ACC112 (cell line): ENCODE data around the gene INPP5E.

Experiments used
- H2AFZ ChIP-seq: fragments of 200-600 bp; sonication (generic); one replicate; pipeline ENCODE4 v1.6.0; 2017; ENCODE audit warnings: antibody characterized with exemption, low read length; ENCODE audit not compliant: unreplicated experiment
- H3K27ac ChIP-seq: fragments of 200-600 bp; sonication (generic); 2 replicates; pipeline ENCODE4 v1.5.1; 2014; ENCODE audit warnings: low read depth, mild to moderate bottlenecking, antibody characterized with exemption, low read length, moderate library complexity
- H3K27me3 ChIP-seq: fragments of 200-600 bp; sonication (generic); 2 replicates; pipeline ENCODE4 v1.6.1; 2014; ENCODE audit warnings: mild to moderate bottlenecking, antibody characterized with exemption, low read length, moderate library complexity, mixed read lengths; ENCODE audit not compliant: insufficient read depth
- H3K36me3 ChIP-seq: fragments of 200-600 bp; sonication (generic); 2 replicates; pipeline ENCODE4 v1.6.1; 2016; ENCODE audit warnings: mild to moderate bottlenecking, antibody characterized with exemption, low read length, moderate library complexity, mixed read lengths; ENCODE audit not compliant: insufficient read depth
- H3K4me1 ChIP-seq: fragments of 200-600 bp; sonication (generic); one replicate; pipeline ENCODE4 v1.6.1; 2016; ENCODE audit warnings: low read length, mixed read lengths; ENCODE audit not compliant: insufficient read depth, unreplicated experiment, control insufficient read depth
- H3K4me3 ChIP-seq: fragments of 200-600 bp; sonication (generic); 2 replicates; pipeline ENCODE4 v1.5.1; 2014; ENCODE audit warnings: mild to moderate bottlenecking, low read depth, low read length
- H3K79me2 ChIP-seq: fragments of 200-600 bp; sonication (generic); one replicate; pipeline ENCODE4 v1.6.0; 2016; ENCODE audit warnings: low read length; ENCODE audit not compliant: control insufficient read depth, unreplicated experiment, insufficient read depth

INPP5E gene

DNA sequence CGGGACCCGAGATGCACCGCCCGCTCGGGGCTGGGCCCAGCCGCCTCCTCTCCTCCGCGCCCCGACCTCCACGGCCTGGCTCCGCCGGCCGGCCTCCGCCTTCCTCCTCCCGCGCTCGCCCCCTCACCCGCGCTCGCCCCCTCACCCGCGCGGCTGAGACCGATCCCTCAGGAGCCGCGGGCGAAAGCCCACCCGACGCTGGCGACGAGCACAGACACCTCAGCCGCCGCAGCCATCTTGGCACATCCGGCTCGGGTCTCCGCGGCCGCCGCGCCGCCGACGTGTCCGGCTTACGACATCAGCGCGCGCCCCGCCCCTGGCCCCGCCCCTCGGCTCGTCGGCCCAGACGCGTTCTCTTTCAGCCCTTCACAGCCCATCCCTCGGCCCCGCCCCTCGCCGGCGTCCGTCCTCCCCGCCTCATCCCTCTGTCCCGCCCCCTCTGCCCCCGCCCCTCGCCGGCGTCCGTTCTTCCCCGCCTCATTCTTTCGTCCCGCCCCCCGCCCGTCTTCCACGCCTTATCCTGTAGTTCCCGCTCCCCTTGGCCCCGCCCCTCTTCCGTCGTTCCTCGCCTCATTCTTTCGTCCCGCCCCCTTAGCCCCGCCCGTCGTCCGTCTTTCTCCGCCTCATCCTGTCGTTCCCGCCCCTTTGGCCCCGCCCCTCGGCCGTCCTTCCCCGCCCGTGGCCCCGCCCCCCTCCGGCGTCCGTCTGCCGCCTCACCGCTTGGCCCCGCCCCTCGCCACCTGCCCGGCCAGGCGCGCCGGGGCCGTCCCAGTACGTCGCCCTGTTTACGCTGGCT is 43.3 kb upstream of the INPP5E start, which contains the start of gene SEC16A:
TSS of gene SEC16A (minus strand) at position 248 of the 796 bp plus-strand sequence. CDS start 5,425 bp downstream, outside the sequence.
- Histone ChIP-seq H3K4me3 (peak within 1 kb of the TSS; percentile 85), H3K27ac (peak within 1 kb of the TSS; percentile 97), H3K79me2 (peaks cover 46% of the 10 kb centered on the region), H2AFZ (peak within 1 kb of the TSS; percentile 90), H3K36me3 (no peaks in the 10 kb centered on the region), H3K4me1 (peaks cover 14% of the 10 kb centered on the region), H3K27me3 (no peaks in the 10 kb centered on the region)

GRCh38 chr9:136482046-136482792 is 42.6 kb upstream of the INPP5E start:
- H3K4me1 ChIP-seq, result peaks cover 14% of the 10 kb centered on the region
- no peaks in the 10 kb centered on the region for H3K27me3 ChIP-seq
- peaks cover 3% of the 10 kb centered on the region for H3K36me3 ChIP-seq
- peaks cover 54% of the 10 kb centered on the region for H3K79me2 ChIP-seq
- no peak overlapping the region for H2AFZ ChIP-seq
- peak overlapping the region; percentile 97 for H3K27ac ChIP-seq
- peak overlapping the region; percentile 85 for H3K4me3 ChIP-seq

DNA sequence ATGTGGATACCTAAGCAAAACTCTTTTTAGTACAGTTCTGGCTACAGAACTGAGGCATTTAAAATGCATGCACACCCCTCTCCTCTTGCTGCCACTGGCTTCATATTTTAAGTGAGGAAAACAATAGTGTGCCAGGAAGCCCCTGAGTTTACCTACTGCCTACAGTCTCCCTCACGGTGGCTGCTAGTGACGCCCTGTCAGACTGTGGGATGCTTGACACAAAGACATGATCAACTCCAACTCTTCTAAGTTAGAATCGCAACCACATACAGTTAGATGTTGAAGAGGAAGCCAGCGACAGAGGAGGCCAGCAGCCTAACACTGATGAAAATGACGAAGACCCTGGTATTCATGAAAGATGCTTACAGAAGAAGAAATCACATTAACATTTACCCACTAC is 41.9 kb upstream of the INPP5E start:
- H3K27me3 ChIP-seq, result no peaks in the 10 kb centered on the region
- H3K36me3 ChIP-seq, result peaks cover 9% of the 10 kb centered on the region
- H3K79me2 ChIP-seq, result peaks cover 60% of the 10 kb centered on the region
- H3K27ac ChIP-seq, result peak overlapping the region; percentile 97
- peaks cover 14% of the 10 kb centered on the region for H3K4me1 ChIP-seq
- peak overlapping the region; percentile 85 for H3K4me3 ChIP-seq
- H2AFZ ChIP-seq, result no peak overlapping the region

- Histone ChIP-seq H3K4me3 (no peak overlapping the region), H3K27ac (no peak overlapping the region), H3K79me2 (peaks cover 96% of the 10 kb centered on the region), H3K36me3 (peaks cover 39% of the 10 kb centered on the region), H2AFZ (no peak overlapping the region), H3K4me1 (peaks cover 3% of the 10 kb centered on the region), H3K27me3 (no peaks in the 10 kb centered on the region)
These were observed 36.9 kb upstream of the INPP5E start for GRCh38 chr9:136476369-136477150.

DNA sequence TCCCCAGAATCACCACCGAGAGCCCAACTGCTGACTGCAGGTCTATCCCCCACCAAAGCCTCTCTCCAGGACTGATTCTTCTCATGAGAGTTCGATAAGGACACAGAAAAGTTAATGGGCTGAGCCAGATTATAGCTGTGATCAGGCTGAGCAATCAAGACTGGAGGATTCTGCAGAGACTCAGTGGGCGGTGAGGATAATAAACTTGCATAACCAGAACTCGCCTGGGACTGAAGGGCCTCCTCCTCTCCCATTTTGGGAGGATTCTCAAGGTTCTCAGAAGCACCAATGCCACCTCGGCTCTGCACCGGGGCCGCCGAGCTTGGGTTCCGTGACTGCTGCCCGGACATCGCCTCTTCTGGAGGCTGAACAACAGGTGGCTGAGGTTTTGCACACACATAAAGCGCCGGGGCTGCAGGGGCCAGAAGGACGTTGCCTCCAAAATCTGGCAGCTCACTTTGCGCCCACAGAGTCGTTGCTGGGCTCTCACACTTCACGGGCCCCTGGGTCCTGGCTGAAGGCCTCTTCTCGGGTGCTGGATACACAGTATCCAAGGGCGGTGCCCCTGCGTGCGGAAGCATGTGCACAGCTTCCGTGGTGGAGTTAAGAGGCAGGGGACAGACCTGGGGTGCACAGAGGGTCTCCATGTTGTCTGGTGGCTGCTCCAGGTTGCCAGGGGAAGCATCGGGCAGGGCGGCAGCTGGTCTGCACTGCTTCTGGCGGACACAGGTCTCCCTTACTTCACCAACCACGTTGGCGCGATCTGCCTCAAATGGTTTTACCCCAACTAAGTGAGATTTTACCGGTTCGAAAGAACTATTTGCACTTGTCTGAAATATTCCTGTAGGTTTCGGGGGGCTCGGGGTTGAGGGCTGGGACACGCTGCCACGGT is 35.6 kb upstream of the INPP5E start:
- no peak overlapping the region for H2AFZ ChIP-seq
- H3K79me2 ChIP-seq, result peaks cover 94% of the 10 kb centered on the region
- H3K4me3 ChIP-seq, result no peak overlapping the region
- peaks cover 39% of the 10 kb centered on the region for H3K36me3 ChIP-seq
- H3K4me1 ChIP-seq, result no peaks in the 10 kb centered on the region
- no peak overlapping the region for H3K27ac ChIP-seq
- H3K27me3 ChIP-seq, result no peaks in the 10 kb centered on the region

DNA sequence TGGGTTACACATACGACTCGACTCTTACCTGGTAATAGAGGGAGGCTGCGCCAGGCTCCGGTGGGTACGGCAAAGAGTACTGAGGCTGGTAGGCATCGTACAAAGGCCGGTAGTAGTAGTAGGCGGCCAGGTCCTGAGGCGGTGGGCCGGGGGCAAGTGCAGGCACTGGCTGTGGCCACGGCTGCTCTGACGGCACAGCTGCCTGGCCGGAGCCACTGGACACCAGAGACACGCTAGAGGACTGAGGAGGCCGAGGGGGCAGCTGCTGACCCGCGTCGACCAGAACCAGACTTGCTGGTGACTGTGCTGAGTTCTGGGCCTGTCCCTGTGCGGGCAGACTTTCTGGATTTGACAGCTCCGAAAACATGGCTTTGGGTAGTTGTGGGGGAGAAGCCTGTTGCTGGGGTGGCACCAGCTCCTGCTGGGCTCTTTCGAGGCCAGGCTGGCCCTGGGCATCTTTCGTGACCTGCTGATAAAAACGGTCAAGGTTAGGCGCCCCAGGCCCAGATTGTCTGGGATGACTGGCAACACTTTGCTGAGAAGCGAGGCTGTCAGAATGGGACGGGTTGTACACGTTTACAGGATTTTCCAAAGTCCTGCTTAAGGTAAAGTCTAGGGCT is 34.5 kb upstream of the INPP5E start:
- H3K4me3 ChIP-seq, result no peak overlapping the region
- peaks cover 39% of the 10 kb centered on the region for H3K36me3 ChIP-seq
- H3K79me2 ChIP-seq, result peaks cover 88% of the 10 kb centered on the region
- no peaks in the 10 kb centered on the region for H3K27me3 ChIP-seq
- H3K27ac ChIP-seq, result no peak overlapping the region
- H2AFZ ChIP-seq, result no peak overlapping the region
- no peaks in the 10 kb centered on the region for H3K4me1 ChIP-seq

DNA sequence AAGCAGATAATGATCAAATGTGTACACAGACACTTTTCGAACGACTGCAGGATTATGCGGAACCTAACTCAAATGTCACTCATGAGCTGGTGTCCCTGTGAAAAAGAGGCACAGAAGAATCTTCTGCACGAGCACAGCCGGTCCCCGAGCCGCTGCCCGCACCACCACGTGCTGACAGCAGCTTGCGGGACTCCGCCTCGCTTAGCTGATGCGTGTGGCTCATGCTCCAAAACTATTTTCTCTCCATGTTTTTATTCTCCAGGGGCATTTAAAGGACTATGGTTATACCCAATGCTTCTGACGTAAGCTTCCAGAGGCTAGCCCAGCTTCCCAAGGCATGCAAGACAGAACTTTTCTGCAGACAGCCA is 33.7 kb upstream of the INPP5E start:
- Histone ChIP-seq H3K4me1 (no peaks in the 10 kb centered on the region), H3K27me3 (no peaks in the 10 kb centered on the region), H3K27ac (no peak overlapping the region), H3K4me3 (no peak overlapping the region), H2AFZ (no peak overlapping the region), H3K79me2 (peaks cover 80% of the 10 kb centered on the region), H3K36me3 (peaks cover 41% of the 10 kb centered on the region)

DNA sequence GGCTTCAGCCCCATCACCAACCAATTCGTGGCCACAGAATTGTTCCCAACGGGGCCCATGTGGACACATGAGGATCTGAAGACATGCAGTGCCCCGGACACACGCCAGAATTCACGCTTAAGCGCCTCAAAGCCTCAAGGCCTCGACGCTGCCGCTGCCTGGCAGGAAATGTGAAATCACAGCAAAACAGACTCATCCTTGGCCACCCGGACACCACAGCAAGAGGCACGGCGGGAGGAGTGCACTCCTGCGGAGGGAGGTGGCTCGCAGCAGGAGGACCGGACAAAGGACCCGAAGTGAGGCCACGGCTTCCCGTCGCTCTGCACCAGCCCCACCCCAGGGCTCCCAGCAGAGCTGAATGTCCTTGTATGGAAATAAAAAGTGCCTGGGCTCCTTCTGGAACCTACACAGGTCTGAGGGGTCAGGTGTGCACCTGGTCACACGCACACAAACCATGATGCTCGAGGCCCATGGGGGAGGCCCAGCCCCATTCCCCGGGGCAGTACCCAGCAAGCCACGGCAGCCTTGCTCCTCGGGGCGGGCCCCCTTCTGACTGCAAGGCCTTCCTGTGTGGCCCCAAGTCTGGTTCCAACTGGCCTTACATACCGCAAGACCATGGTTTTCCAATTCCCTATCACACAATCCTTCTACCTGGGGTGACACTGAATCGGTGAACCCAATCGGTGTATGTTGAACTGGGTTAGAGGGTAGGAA is 33.2 kb upstream of the INPP5E start:
- Histone ChIP-seq H3K4me1 (no peaks in the 10 kb centered on the region), H2AFZ (no peak overlapping the region), H3K27me3 (no peaks in the 10 kb centered on the region), H3K27ac (no peak overlapping the region), H3K36me3 (peaks cover 43% of the 10 kb centered on the region), H3K79me2 (peaks cover 75% of the 10 kb centered on the region), H3K4me3 (no peak overlapping the region)

- Histone ChIP-seq H3K36me3 (peaks cover 42% of the 10 kb centered on the region), H3K4me1 (no peaks in the 10 kb centered on the region), H3K4me3 (no peak overlapping the region), H2AFZ (no peak overlapping the region), H3K27ac (no peak overlapping the region), H3K79me2 (peaks cover 66% of the 10 kb centered on the region), H3K27me3 (no peaks in the 10 kb centered on the region)
These were observed 32.3 kb upstream of the INPP5E start for GRCh38 chr9:136471802-136472487.
